GM12891 (cell line): ENCODE measurements around the gene RBFOX2.

Experiments
- PAX5 ChIP-seq: IDR thresholded peaks from 2 replicates; pipeline ENCODE4 v1.6.1; 2011; ENCODE audit warnings: low read length, moderate library complexity, mild to moderate bottlenecking; ENCODE audit not compliant: insufficient read depth, severe bottlenecking
- POLR2A ChIP-seq: IDR thresholded peaks from 2 replicates; pipeline ENCODE4 v1.6.1; 2011; ENCODE audit warnings: low read depth, low read length, control low read depth
- POLR2AphosphoS5 ChIP-seq: IDR thresholded peaks from 2 replicates; pipeline ENCODE4 v1.6.1; 2011; ENCODE audit warnings: low read depth, low read length, control low read depth
- POU2F2 ChIP-seq: IDR thresholded peaks from 2 replicates; pipeline ENCODE4 v1.6.1; 2011; ENCODE audit warnings: low read depth, mild to moderate bottlenecking, control low read depth, low read length, moderate library complexity
- TAF1 ChIP-seq: IDR thresholded peaks from 2 replicates; pipeline ENCODE4 v1.6.1; 2011; ENCODE audit warnings: low read depth, low read length, control low read depth

- no peak for TF ChIP-seq POLR2A
- TF ChIP-seq POU2F2: no peak
- no peak for TF ChIP-seq POLR2AphosphoS5
- no peak for TF ChIP-seq TAF1
- no peak for TF ChIP-seq PAX5
These were observed 149.3 kb downstream of the RBFOX2 start for GRCh38 chr22:35879351-35879750.
